GM06990 (cell line): ENCODE measurements around the gene ARHGAP21.

Experiments used
- DNase-seq: peaks from one replicate; pipeline ENCODE4 v3.0.0-alpha.2; 2011; ENCODE audit not compliant: insufficient read length; ENCODE audit errors: extremely low read depth
- H3K27me3 ChIP-seq: replicated peaks from 2 replicates; pipeline ENCODE4 v1.6.0; 2011; ENCODE audit warnings: low read length; ENCODE audit not compliant: control insufficient read depth, insufficient read depth
- H3K36me3 ChIP-seq: 2 replicates; pipeline ENCODE4 v1.5.1; 2011; ENCODE audit warnings: low read length; ENCODE audit not compliant: control insufficient read depth, insufficient read depth
- H3K4me3 ChIP-seq: replicated peaks from 2 replicates; pipeline ENCODE4 v1.5.1; 2011; ENCODE audit warnings: low read depth, mild to moderate bottlenecking, control low read depth, low read length
- TF ChIP-seq, protein P1 (sequence below): IDR thresholded peaks from 2 replicates; pipeline ENCODE4 v1.5.1; 2011; ENCODE audit warnings: low read length, control low read depth, mild to moderate bottlenecking, inconsistent platforms; ENCODE audit not compliant: insufficient read depth, poor library complexity, severe bottlenecking

ARHGAP21 gene

DNA sequence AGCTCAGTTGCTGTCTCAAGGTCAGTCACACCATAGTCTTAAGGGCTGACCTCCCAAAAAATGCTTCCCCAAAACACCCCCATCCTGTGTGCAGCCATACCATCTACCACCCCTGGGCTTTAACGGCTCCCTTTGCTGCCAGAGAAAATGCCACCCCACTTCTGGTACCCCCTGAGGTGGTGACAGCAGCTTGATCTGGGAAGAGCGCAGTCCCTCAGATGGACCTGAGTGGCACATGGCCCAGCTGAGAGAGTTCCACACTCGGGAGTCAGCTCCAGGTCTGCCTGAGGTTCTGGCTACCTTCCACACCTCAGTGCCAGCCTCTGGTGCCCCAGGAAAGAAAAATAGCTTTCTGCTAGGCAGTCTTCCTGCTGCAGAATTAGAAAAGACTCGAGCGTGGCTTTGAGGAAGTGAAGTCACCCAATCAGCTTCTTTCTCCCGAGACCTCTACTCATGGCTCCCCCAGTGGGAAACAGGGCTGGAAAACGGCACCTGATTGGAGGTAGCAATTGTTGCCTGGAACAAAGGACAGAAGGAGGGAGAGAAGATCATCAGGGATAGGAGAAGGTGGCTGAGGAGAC is 151.7 kb downstream of the ARHGAP21 start:
- TF ChIP-seq, protein P1, sequence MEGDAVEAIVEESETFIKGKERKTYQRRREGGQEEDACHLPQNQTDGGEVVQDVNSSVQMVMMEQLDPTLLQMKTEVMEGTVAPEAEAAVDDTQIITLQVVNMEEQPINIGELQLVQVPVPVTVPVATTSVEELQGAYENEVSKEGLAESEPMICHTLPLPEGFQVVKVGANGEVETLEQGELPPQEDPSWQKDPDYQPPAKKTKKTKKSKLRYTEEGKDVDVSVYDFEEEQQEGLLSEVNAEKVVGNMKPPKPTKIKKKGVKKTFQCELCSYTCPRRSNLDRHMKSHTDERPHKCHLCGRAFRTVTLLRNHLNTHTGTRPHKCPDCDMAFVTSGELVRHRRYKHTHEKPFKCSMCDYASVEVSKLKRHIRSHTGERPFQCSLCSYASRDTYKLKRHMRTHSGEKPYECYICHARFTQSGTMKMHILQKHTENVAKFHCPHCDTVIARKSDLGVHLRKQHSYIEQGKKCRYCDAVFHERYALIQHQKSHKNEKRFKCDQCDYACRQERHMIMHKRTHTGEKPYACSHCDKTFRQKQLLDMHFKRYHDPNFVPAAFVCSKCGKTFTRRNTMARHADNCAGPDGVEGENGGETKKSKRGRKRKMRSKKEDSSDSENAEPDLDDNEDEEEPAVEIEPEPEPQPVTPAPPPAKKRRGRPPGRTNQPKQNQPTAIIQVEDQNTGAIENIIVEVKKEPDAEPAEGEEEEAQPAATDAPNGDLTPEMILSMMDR, result no peak
- Histone ChIP-seq H3K27me3 (no peaks in the 10 kb centered on the region), H3K4me3 (no peak overlapping the region), H3K36me3 (no peaks in the 10 kb centered on the region)
- no peak for DNase-seq

DNA sequence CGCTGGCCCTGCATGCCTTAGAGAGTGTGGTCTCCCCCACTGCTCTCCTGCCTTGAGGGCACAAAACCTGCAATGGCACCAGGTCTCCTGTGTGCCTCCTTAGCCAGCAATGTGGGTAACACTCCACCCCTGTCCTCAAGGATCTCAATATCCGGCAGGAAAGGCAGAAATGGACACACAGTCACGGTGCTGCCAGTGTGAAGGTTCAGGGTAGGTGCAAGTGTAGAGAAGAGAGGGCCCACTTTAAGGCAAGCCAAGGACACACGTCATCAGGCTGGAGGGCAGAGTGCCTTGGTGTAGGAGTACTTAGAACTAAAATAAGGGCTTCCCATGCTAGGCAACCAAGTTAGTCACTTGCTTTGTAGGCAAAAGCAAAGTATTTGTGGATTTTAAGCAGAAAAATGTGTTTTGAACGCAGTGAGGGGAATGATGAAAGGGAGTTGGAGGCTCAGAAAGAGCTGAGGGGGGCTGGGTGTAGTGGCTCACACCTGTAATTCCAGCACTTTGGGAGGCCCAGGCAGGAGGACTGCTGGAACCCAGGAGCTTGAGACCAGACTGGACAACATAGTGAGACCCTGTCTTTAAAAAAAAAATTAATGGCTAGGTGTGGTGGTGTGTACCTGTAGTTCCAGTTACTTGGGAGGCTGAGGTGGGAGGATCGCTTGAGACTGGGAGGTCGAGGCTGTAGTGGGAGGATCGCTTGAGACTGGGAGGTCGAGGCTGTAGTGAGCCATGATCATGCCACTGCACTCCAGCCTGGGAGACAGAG is 152.8 kb downstream of the ARHGAP21 start:
- no peak for DNase-seq
- no peaks in the 10 kb centered on the region for H3K27me3 ChIP-seq
- no peaks in the 10 kb centered on the region for H3K36me3 ChIP-seq
- TF ChIP-seq, protein P1, result no peak
- no peak overlapping the region for H3K4me3 ChIP-seq

DNA sequence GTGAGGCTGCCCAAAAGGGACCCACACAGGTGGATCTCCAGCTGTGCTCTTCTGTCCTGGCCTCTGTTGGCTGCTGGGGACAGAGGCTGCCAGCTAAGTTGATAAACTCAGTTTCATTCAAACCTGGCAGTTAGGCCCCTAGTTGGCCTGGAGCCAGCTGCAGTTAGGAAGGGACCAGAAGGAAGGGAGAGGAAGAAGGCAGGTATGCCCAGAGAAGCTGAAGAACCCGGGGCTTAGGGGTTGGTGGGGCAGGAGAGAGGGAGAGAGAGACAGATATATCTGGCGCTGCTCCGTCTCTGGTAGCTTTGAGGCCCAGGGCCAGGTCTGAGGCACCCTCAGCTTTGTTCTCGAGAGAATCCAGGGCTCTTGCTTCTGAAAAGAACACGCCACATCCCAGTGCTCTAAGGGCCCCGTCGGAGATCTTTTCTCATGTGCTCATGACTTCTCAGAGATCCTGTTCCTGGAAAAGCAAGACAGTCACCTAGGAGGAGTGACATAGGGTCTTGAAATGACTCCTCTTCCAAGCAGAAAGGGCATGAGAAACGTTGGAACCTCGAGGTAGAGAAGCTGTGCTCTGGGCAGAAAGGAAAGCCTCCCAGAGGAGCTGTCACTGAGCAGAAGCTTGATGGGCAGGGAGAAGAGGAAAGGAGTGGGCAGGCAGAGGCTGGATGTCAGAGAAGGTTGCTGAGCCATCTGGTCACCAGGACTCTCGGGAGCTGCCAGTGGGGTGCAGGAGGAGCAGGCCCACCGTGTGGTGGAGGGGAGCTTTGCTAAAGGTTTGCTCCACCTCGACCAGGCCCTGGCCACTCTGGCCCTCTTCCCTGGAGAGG is 153.6 kb downstream of the ARHGAP21 start:
- no peak for DNase-seq
- H3K4me3 ChIP-seq, result no peak overlapping the region
- TF ChIP-seq, protein P1, result no peak

DNA sequence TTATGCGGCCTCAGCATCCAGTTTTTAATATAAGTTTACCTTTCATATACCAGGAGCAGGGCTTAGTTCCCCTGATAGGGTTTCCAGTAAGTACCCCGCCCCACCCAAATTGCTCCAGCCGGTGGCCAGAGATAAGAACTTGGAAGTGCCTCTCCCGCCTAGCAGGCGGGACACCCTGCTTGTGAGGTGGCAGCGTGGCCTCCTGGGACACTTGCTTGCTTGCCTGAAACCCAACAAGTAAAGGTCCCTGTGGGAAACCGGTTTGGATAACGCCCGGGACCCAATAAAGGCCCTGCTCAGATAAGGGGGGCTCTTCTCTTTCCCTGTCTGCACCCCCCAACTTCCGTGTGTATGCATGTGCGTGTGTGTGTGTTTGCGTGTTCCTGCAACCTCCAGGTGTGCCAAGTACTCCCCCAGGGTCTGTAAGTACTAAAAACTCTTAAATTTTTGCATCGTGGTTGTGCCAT is 154.3 kb downstream of the ARHGAP21 start:
- TF ChIP-seq, protein P1, result no peak
- no peak for DNase-seq
- Histone ChIP-seq H3K36me3 (no peaks in the 10 kb centered on the region), H3K4me3 (no peak overlapping the region), H3K27me3 (no peaks in the 10 kb centered on the region)

More for the DNA sequence above, 153.6 kb downstream of the ARHGAP21 start:
- H3K36me3 ChIP-seq, result no peaks in the 10 kb centered on the region
- H3K27me3 ChIP-seq, result no peaks in the 10 kb centered on the region

DNA sequence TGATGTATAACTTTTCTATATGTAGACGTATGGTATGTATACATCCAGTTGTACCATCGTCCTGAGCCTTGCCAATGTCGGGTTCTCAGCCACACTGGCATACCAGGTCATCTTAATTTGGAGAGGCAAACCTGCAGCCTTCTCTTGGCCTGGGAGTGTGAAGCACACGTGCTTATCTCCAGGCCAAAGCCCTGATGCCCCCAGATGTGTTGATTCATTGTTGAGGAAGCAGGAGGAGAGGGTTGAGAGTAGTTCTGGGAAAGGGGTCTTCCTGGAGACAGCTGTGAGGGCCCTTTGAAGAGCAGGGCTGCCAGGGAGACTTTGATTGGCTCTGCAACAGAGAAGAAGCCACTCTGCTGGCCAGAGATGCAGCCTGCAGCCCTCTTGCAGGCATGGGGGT is 155.6 kb downstream of the ARHGAP21 start:
- TF ChIP-seq, protein P1, result no peak
- Histone ChIP-seq H3K4me3 (no peak overlapping the region), H3K36me3 (no peaks in the 10 kb centered on the region), H3K27me3 (no peaks in the 10 kb centered on the region)
- no peak for DNase-seq
